Measurements from ENCODE around the gene OSBP.

Gene OSBP

GRCh38 chr11:59602432-59602831 is 13.1 kb downstream of the OSBP start:
- H3K36me3 ChIP-seq (ENCODE audit: control insufficient read depth in 1 of 2, insufficient read depth in 2 of 2, low read length in 2 of 2), result peaks cover 29 to 68% of the 10 kb centered on the region in 2 experiments
- H3K4me1 ChIP-seq (ENCODE audit: control insufficient read depth in 1 of 2, insufficient read depth in 2 of 2, low read length in 2 of 2), result no peaks in the 10 kb centered on the region
- no peak overlapping the region for H2BK120ac ChIP-seq (ENCODE audit: insufficient read depth, low read length, poor library complexity)
- no peak for DNase-seq
- H4K12ac ChIP-seq (ENCODE audit: low read depth, low read length), result no peak overlapping the region
- no CpG with 5 or more reads among the region's 6 CpGs for WGBS (ENCODE audit: extremely low coverage, insufficient coverage, insufficient read length)
- no peak overlapping the region for H3K4me3 ChIP-seq (ENCODE audit: low read depth, low read length)
- H4K91ac ChIP-seq (ENCODE audit: low read depth, low read length), result no peak overlapping the region
- no peak overlapping the region for H3K27ac ChIP-seq (ENCODE audit: low read depth, low read length)
- H4K8ac ChIP-seq (ENCODE audit: low read depth, low read length), result no peak overlapping the region
- H3K4me2 ChIP-seq (ENCODE audit: low read length), result no peak overlapping the region
- no peaks in the 10 kb centered on the region for H3K9me3 ChIP-seq (ENCODE audit: insufficient read depth, low read depth, low read length)
- no peak overlapping the region for H3K9ac ChIP-seq (ENCODE audit: low read length)
- no peak overlapping the region for H3K23ac ChIP-seq (ENCODE audit: low read length)
- H3K79me1 ChIP-seq (ENCODE audit: low read length), result no peaks in the 10 kb centered on the region
- H3K14ac ChIP-seq (ENCODE audit: low read length), result no peak overlapping the region
- H2BK5ac ChIP-seq (ENCODE audit: low read depth, low read length, poor library complexity), result no peak overlapping the region
- no peaks in the 10 kb centered on the region for H3K27me3 ChIP-seq (ENCODE audit: insufficient read depth, low read length)
- no peak overlapping the region for H2AK5ac ChIP-seq (ENCODE audit: low read length)
- H3K79me2 ChIP-seq (ENCODE audit: control insufficient read depth, insufficient read depth, low read length, poor library complexity), result no peaks in the 10 kb centered on the region
- no peak overlapping the region for H3K18ac ChIP-seq (ENCODE audit: low read length)
- H2AFZ ChIP-seq (ENCODE audit: insufficient read depth, low read length, poor library complexity), result no peak overlapping the region
- no peak overlapping the region for H3K4ac ChIP-seq (ENCODE audit: low read depth, low read length)
- no peak overlapping the region for H2BK12ac ChIP-seq (ENCODE audit: low read length)

- Histone ChIP-seq H3K9ac (ENCODE audit: low read length) (no peak overlapping the region), H4K91ac (ENCODE audit: low read depth, low read length) (no peak overlapping the region), H2BK12ac (ENCODE audit: low read length) (no peak overlapping the region), H3K4me3 (ENCODE audit: low read depth, low read length) (no peak overlapping the region), H3K14ac (ENCODE audit: low read length) (no peak overlapping the region), H4K8ac (ENCODE audit: low read depth, low read length) (no peak overlapping the region), H3K36me3 (ENCODE audit: control insufficient read depth in 1 of 2, insufficient read depth in 2 of 2, low read length in 2 of 2) (peaks cover 32 to 70% of the 10 kb centered on the region in 2 experiments), H3K4ac (ENCODE audit: low read depth, low read length) (no peak overlapping the region), H3K18ac (ENCODE audit: low read length) (no peak overlapping the region), H4K12ac (ENCODE audit: low read depth, low read length) (no peak overlapping the region), H3K27me3 (ENCODE audit: insufficient read depth, low read length) (no peaks in the 10 kb centered on the region), H3K79me1 (ENCODE audit: low read length) (no peaks in the 10 kb centered on the region), H3K9me3 (ENCODE audit: insufficient read depth, low read depth, low read length) (no peaks in the 10 kb centered on the region), H3K4me2 (ENCODE audit: low read length) (no peak overlapping the region), H2BK120ac (ENCODE audit: insufficient read depth, low read length, poor library complexity) (no peak overlapping the region), H2BK5ac (ENCODE audit: low read depth, low read length, poor library complexity) (no peak overlapping the region), H3K23ac (ENCODE audit: low read length) (no peak overlapping the region), H2AFZ (ENCODE audit: insufficient read depth, low read length, poor library complexity) (no peak overlapping the region), H3K79me2 (ENCODE audit: control insufficient read depth, insufficient read depth, low read length, poor library complexity) (no peaks in the 10 kb centered on the region), H3K27ac (ENCODE audit: low read depth, low read length) (no peak overlapping the region), H3K4me1 (ENCODE audit: control insufficient read depth in 1 of 2, insufficient read depth in 2 of 2, low read length in 2 of 2) (no peaks in the 10 kb centered on the region), H2AK5ac (ENCODE audit: low read length) (no peak overlapping the region)
- DNase-seq, result no peak
- no CpG with 5 or more reads among the region's 4 CpGs for WGBS (ENCODE audit: extremely low coverage, insufficient coverage, insufficient read length)
Measured at GRCh38 chr11:59601788-59602187, 13.8 kb downstream of the OSBP start.

GRCh38 chr11:59600636-59601035 is 14.9 kb downstream of the OSBP start:
- Histone ChIP-seq H3K9ac (ENCODE audit: low read length) (no peak overlapping the region), H3K79me1 (ENCODE audit: low read length) (no peaks in the 10 kb centered on the region), H3K14ac (ENCODE audit: low read length) (no peak overlapping the region), H3K4ac (ENCODE audit: low read depth, low read length) (no peak overlapping the region), H4K12ac (ENCODE audit: low read depth, low read length) (no peak overlapping the region), H3K23ac (ENCODE audit: low read length) (no peak overlapping the region), H2AK5ac (ENCODE audit: low read length) (no peak overlapping the region), H3K27me3 (ENCODE audit: insufficient read depth, low read length) (no peaks in the 10 kb centered on the region), H2BK120ac (ENCODE audit: insufficient read depth, low read length, poor library complexity) (no peak overlapping the region), H3K18ac (ENCODE audit: low read length) (no peak overlapping the region), H3K36me3 (ENCODE audit: control insufficient read depth in 1 of 2, insufficient read depth in 2 of 2, low read length in 2 of 2) (peaks cover 34 to 71% of the 10 kb centered on the region in 2 experiments), H3K27ac (ENCODE audit: low read depth, low read length) (no peak overlapping the region), H3K79me2 (ENCODE audit: control insufficient read depth, insufficient read depth, low read length, poor library complexity) (no peaks in the 10 kb centered on the region), H2AFZ (ENCODE audit: insufficient read depth, low read length, poor library complexity) (no peak overlapping the region), H3K9me3 (ENCODE audit: insufficient read depth, low read depth, low read length) (no peaks in the 10 kb centered on the region), H2BK12ac (ENCODE audit: low read length) (no peak overlapping the region), H3K4me2 (ENCODE audit: low read length) (no peak overlapping the region), H4K91ac (ENCODE audit: low read depth, low read length) (no peak overlapping the region), H3K4me1 (ENCODE audit: control insufficient read depth in 1 of 2, insufficient read depth in 2 of 2, low read length in 2 of 2) (no peaks in the 10 kb centered on the region), H4K8ac (ENCODE audit: low read depth, low read length) (no peak overlapping the region), H3K4me3 (ENCODE audit: low read depth, low read length) (no peak overlapping the region), H2BK5ac (ENCODE audit: low read depth, low read length, poor library complexity) (no peak overlapping the region)
- no peak for DNase-seq
- no CpG with 5 or more reads among the region's 4 CpGs for WGBS (ENCODE audit: extremely low coverage, insufficient coverage, insufficient read length)

GRCh38 chr11:59600234-59600633 is 15.3 kb downstream of the OSBP start:
- H3K18ac ChIP-seq (ENCODE audit: low read length), result no peak overlapping the region
- H2AK5ac ChIP-seq (ENCODE audit: low read length), result no peak overlapping the region
- no peak overlapping the region for H3K14ac ChIP-seq (ENCODE audit: low read length)
- peaks cover 36 to 69% of the 10 kb centered on the region in 2 experiments for H3K36me3 ChIP-seq (ENCODE audit: control insufficient read depth in 1 of 2, insufficient read depth in 2 of 2, low read length in 2 of 2)
- no peak for DNase-seq
- H4K91ac ChIP-seq (ENCODE audit: low read depth, low read length), result no peak overlapping the region
- no peak overlapping the region for H3K4me3 ChIP-seq (ENCODE audit: low read depth, low read length)
- H2BK5ac ChIP-seq (ENCODE audit: low read depth, low read length, poor library complexity), result no peak overlapping the region
- H4K12ac ChIP-seq (ENCODE audit: low read depth, low read length), result no peak overlapping the region
- no peaks in the 10 kb centered on the region for H3K9me3 ChIP-seq (ENCODE audit: insufficient read depth, low read depth, low read length)
- H3K79me2 ChIP-seq (ENCODE audit: control insufficient read depth, insufficient read depth, low read length, poor library complexity), result no peaks in the 10 kb centered on the region
- H3K9ac ChIP-seq (ENCODE audit: low read length), result no peak overlapping the region
- no peak overlapping the region for H2BK120ac ChIP-seq (ENCODE audit: insufficient read depth, low read length, poor library complexity)
- no peak overlapping the region for H2AFZ ChIP-seq (ENCODE audit: insufficient read depth, low read length, poor library complexity)
- H3K23ac ChIP-seq (ENCODE audit: low read length), result no peak overlapping the region
- H3K4me2 ChIP-seq (ENCODE audit: low read length), result no peak overlapping the region
- WGBS (ENCODE audit: extremely low coverage, insufficient coverage, insufficient read length), result no CpG with 5 or more reads among the region's 2 CpGs
- H3K4me1 ChIP-seq (ENCODE audit: control insufficient read depth in 1 of 2, insufficient read depth in 2 of 2, low read length in 2 of 2), result no peaks in the 10 kb centered on the region
- no peaks in the 10 kb centered on the region for H3K79me1 ChIP-seq (ENCODE audit: low read length)
- no peak overlapping the region for H3K27ac ChIP-seq (ENCODE audit: low read depth, low read length)
- no peak overlapping the region for H4K8ac ChIP-seq (ENCODE audit: low read depth, low read length)
- H3K4ac ChIP-seq (ENCODE audit: low read depth, low read length), result no peak overlapping the region
- H3K27me3 ChIP-seq (ENCODE audit: insufficient read depth, low read length), result no peaks in the 10 kb centered on the region
- no peak overlapping the region for H2BK12ac ChIP-seq (ENCODE audit: low read length)
